EH (cell line): ENCODE measurements around the gene FFAR3.

Source experiments
- DNase-seq: peaks from one replicate; pipeline ENCODE4 v3.0.0-alpha.2; 2015; ENCODE audit warnings: low read depth

FFAR3 gene, protein sequence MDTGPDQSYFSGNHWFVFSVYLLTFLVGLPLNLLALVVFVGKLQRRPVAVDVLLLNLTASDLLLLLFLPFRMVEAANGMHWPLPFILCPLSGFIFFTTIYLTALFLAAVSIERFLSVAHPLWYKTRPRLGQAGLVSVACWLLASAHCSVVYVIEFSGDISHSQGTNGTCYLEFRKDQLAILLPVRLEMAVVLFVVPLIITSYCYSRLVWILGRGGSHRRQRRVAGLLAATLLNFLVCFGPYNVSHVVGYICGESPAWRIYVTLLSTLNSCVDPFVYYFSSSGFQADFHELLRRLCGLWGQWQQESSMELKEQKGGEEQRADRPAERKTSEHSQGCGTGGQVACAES

GRCh38 chr19:35357867-35358573 lies at the start of gene FFAR3:
Gene FFAR3 (plus strand): TSS chr19:35358460. CDS start chr19:35358891, 431 bp downstream.
- peak; percentile 41 for DNase-seq

DNA sequence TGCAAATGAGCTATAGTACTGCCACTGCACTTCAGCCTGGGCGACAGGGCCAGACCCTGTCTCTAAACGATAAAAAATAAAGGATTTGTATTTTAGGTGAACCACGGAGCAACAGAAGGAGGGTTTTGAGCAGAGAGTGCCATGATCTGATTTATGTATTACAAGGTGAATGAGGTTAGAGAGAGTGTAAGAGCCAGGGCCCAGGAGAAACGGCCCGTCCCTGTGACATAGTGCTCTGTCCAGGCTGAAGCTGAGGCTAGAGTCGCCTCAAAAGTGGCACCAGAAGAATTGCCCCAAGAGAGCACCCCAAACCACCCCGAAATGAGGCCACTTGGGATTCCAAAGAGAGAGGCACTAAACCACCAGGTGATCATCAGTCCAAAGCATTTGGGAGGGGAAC lies 49.4 kb upstream of the FFAR3 start:
- DNase-seq, result no peak

GRCh38 chr19:35309481-35310279 lies 48.6 kb upstream of the FFAR3 start:
- no peak for DNase-seq

DNA sequence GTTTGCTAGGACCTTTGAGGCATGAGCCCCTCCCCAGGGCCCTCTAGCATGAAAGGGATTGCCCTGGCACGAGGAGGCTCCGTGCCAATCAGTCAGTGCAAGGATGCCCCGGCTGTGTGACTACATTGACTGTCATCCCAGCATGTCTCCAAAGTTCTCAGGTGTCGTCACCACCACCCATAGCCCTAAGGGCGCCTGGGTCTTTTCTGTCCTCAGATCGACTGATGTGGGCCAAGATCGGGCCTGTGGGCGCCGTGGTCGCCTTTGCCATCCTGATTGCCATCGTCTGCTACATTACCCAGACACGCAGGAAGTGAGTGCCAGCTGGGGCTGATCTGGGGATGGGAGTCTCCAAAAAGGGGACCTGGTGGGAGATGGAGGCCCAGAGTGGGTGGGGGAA lies 47.9 kb upstream of the FFAR3 start:
- no peak for DNase-seq

GRCh38 chr19:35310811-35311465 lies 47.3 kb upstream of the FFAR3 start:
- no peak for DNase-seq

GRCh38 chr19:35311901-35312665 lies 46.2 kb upstream of the FFAR3 start:
- no peak for DNase-seq

- no peak for DNase-seq
Measured at GRCh38 chr19:35313587-35313986, 44.7 kb upstream of the FFAR3 start.

GRCh38 chr19:35314031-35314430 lies 44.2 kb upstream of the FFAR3 start:
- no peak for DNase-seq

DNA sequence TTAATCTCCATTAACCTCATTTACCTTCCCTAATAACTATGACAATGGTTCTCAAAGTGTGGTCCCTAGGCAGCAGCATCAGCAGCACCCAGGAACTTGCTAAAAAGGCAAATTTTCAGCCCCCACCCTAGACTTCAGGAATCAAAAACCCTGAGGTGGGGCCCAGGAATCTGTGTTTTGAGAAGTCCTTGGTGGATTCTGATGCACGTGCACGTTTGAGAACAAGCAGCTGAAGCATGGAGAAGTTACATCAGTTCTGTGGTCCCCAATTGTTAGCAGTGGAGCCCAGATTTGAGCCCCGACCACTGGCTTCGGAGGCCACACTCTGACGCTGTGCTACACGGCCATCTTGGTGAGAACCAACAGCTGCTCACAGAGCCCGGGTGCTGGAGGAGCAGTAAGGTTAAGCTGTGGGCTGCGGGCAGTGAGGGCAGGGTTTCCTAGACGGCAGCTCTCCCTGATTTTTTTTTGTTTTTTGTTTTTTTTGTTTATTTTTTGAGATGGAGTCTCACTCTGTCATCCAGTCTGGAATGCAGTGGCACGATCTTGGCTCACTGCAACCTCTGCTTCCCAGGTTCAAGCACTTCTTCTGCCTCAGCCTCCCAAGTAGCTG lies 43.3 kb upstream of the FFAR3 start:
- DNase-seq, result no peak

DNA sequence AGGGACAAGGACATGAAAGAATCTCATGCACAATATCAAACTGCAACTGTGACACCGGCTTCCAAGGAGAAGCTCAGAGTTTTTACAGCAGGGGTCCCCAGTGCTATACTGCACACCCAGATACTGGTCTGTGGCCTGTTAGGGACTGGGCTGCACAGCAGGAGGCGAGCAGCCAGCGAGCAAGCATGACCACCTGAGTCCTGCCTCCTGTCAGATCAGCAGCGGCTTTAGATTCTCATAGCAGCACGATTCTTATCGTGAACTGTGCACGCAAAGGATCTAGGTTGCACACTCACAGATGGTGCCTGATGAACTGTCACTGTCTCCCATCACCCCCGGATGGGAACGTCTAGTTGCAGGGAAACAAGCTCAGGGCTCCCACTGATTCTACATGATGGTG lies 42.4 kb upstream of the FFAR3 start:
- DNase-seq, result no peak

DNA sequence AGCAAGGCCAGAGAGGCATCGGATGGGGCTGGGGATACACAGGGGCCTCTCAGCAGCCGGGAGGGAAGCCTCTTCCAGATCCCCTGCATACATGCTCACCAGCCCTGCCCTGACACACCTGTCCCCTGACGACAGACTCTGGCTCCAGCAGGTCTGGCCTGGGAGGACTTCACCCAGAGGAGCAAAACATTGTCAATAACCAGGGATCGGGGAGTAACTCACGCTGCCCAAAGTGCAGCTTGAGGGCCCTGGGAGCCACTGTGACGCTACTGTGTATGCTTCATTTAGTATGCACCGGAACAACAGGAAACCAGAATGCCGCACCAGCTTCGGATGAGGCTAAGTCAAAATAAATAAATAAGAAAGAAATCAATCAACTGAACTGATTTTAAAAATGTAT lies 41.7 kb upstream of the FFAR3 start:
- no peak for DNase-seq

- no peak for DNase-seq
Measured at GRCh38 chr19:35317464-35318043, 40.7 kb upstream of the FFAR3 start.

DNA sequence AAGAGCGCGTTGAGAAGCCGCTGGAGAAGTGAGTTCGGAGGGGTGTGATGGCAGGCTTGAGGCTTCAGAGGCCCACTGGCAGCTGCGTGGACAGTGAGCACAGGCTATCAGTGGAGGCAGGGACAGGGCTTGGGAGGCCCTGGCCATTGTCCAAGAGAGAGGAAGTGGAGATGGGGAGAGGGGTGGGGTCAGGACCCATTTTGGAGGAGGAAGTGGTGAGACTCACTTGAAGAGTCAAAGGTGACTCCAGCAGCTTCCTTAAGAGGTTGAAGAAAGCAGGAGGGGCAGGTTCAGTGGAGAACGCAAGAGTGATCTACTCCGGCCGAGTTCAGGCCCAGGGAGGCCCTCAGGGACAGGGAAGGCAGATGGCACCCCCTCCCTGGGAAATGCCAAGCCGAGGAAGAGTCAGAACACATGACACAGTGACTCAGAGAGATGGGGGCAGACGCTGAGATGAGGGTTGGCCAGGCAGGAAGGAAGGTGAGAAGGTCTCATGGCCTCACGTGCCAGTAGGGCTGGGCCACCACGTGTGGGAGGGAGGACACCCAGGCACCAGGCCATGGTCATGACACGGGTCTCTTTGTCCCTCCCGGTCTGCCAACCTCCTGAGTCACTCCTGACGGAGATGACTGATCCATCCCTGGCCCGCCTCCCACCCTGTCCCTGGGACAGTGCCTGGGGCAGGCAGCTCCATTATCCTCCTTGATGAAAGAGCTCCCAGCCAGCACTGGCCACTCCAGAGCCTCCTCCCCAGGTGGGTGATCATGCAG lies 39.4 kb upstream of the FFAR3 start:
- DNase-seq, result peak; percentile 92

DNA sequence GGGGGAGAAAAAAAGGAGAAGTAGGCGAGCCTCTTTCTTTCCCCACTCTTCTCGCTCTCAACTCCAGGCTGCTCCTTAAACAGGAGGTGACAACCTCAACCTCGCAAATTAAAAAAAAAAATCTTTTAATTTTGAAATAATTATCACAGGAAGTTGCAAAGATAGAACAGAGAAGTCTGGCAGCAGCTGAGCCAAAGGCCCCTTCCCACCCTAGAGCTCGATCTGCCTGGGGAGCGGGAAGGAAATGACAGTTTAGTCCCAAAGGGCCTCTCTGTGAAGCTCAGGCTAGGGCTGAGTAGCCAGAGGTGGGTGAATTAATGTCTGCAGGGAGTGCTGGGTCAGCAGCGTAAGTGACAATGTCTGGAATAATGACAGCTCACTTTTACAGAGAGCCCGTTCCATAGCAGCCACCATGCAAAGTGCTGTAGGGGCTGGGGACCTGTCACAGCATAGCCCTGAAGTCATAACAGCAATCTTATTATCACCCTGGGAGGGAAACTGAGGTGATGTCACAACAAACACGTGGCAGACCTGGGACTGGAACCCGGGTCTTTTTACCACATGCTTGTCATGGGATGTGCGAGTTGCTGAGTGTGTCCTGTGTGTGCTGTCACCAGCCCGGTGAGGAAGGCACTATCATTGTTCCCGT lies 38.1 kb upstream of the FFAR3 start:
- no peak for DNase-seq

DNA sequence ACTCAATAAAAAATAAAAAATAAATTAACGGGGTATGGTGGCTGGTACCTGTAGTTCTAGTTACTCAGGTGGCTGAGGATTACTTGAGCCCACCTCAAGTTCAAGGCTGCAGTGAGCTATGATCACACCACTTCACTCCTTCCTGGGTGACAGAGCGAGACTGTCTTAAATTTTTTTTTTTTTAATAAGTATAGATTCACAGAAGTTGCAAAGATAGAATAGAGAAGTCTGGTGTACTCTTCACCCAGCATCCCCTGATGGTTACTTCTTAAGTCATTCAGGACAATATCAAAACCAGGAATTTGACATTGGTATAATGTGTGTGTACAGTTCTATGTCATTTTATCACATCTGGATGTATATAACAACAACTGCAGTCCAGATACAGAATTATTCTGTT lies 37.0 kb upstream of the FFAR3 start:
- no peak for DNase-seq

GRCh38 chr19:35322014-35322413 lies 36.2 kb upstream of the FFAR3 start:
- no peak for DNase-seq

GRCh38 chr19:35327642-35328041 lies 30.6 kb upstream of the FFAR3 start:
- DNase-seq, result no peak

GRCh38 chr19:35328851-35329285 lies 29.4 kb upstream of the FFAR3 start, which contains the start of gene CD22:
Gene CD22 (plus strand): TSS chr19:35329187. CDS start chr19:35332041, 2,854 bp downstream.
- DNase-seq, result no peak

DNA sequence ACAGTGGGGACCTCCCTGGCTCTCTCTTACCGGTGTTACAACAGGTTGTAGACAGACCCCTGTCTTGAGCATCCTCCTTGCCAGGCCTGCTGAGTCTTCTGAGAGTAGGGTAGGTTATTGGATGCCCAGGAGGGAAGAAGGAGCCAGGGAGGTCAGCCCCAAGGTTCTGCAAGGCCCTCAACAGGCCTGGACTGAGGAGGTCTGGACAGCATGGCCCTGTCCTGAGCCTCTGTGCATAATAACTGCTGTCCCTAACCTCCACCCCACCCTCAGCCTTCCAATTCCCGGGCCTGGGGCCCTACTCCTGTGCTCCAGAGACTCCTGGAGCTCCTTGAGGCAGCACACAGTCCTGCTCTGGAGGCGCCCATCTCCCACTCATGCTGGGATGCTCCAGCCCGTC lies 28.9 kb upstream of the FFAR3 start:
- DNase-seq, result no peak
